Activated T-helper 2 cell treated with anti-CD3 and anti-CD28 coated beads, Interferon-gamma antibody, Interleukin-2, Interleukin-4, amounts not matched to agents 10 μg/mL and 5 μg/mL and 100 μg/mL, durations not matched to agents 14 hours and 24 hours and 36 hours (primary cell): ENCODE data around the gene RPS10. TPM values are rescaled to one million over a fixed set of nuclear protein-coding genes. Genes with fewer than 3 reads are reported as not detected.

Source experiments
- DNase-seq: peaks from one replicate; pipeline ENCODE4 v3.0.0; 2021; ENCODE audit warnings: low spot score
- H3K27ac Mint-ChIP-seq: one replicate; pipeline ENCODE4 v1.8.0; 2021; ENCODE audit warnings: mixed read lengths
- H3K27me3 Mint-ChIP-seq: one replicate; pipeline ENCODE4 v1.8.0; 2021; ENCODE audit warnings: low read depth, mixed read lengths
- H3K36me3 Mint-ChIP-seq: one replicate; pipeline ENCODE4 v1.8.0; 2021; ENCODE audit warnings: low read depth, mixed read lengths
- H3K4me1 Mint-ChIP-seq: one replicate; pipeline ENCODE4 v1.8.0; 2021; ENCODE audit warnings: low read depth, mixed read lengths
- H3K4me3 Mint-ChIP-seq: one replicate; pipeline ENCODE4 v1.8.0; 2021; ENCODE audit warnings: low read depth, mild to moderate bottlenecking, moderate library complexity, mixed read lengths
- H3K9me3 Mint-ChIP-seq: one replicate; pipeline ENCODE4 v1.8.0; 2021; ENCODE audit warnings: mixed read lengths
- intact Hi-C: fragments of 100-400 bp; cut with micrococcal nuclease; formaldehyde crosslinking; loops from one replicate; pipeline ENCODE4 v1.15.1; 2023
- total RNA-seq: library from RNA; stranded (reverse); gene quantifications from 2 replicates; pipeline ENCODE4 v1.2.3, GENCODE V29; 2022

Gene RPS10
- total RNA-seq, 1 donor from 2014 or later: 1,642 TPM

DNA sequence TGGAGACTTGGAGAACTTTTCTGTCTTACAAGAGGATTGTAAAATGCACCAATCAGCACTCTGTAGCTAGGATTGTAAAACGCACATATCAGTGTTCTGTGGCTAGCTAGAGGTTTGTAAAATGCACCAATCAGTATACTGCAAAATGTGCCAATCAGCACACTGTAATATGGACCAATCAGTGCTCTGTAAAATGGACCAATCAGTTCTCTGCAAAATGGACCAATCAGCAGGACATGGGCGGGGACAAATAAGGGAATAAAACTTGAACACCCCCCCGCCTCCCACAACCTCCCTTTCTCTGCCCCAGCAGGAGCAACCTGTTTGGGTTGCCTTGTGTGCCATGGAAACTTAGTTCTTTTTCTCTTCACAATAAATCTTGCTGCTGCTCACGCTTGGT is 12.8 kb upstream of the RPS10 start:
- DNase-seq: no peak
- H3K4me1 Mint-ChIP-seq: no peaks in the 10 kb centered on the region
- intact Hi-C loops: no loop called here
- no peak overlapping the region for H3K4me3 Mint-ChIP-seq
- H3K36me3 Mint-ChIP-seq: no peaks in the 10 kb centered on the region
- H3K27me3 Mint-ChIP-seq: peaks cover 2% of the 10 kb centered on the region
- no peaks in the 10 kb centered on the region for H3K9me3 Mint-ChIP-seq
- H3K27ac Mint-ChIP-seq: no peak overlapping the region

- Mint-ChIP-seq H3K9me3 (no peaks in the 10 kb centered on the region), H3K27ac (no peak overlapping the region), H3K4me3 (no peak overlapping the region), H3K36me3 (no peaks in the 10 kb centered on the region), H3K27me3 (peaks cover 2% of the 10 kb centered on the region), H3K4me1 (no peaks in the 10 kb centered on the region)
- intact Hi-C loops: no loop called here
- no peak for DNase-seq
These were observed 11.7 kb upstream of the RPS10 start for GRCh38 chr6:34437644-34437970.

DNA sequence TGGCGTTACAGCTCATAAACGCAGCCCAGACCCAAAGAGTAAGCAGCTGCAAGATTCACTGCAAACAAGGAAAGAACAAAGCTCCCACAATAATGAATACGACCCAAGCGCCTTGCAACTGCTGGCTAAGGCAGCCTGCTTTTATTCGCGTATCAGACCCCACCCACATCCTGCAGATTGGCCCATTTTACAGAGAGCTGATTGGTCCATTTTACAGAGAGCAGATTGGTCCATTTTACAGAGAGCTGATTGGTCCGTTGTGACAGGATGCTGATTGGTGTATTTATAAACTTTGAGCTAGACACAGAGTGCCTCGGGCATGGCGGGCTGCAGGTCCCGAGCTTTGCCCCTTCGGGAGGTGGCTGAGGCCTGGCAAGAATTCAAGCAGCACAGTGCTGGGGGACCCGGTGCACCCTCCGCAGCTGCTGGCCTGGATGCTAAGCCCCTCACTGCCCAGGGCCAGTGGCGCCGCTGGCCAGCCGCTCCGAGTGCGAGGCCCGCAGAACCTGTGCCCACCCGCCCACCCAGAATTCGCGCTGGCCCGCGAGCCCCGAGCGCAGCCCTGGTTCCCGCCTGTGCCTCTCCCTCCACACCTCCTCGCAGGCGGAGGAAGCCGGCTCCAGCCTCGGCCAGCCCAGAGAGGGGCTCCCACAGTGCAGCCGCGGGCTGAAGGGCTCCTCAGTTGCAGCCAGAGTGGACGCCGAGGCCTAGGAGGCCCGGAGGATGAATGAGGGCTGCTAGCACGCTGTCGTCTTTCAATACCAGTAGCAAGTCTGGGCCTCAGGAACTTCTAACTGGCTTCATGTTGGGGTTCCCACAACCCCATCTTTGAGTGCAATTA is 11.2 kb upstream of the RPS10 start:
- H3K9me3 Mint-ChIP-seq: no peaks in the 10 kb centered on the region
- no peaks in the 10 kb centered on the region for H3K4me1 Mint-ChIP-seq
- H3K27me3 Mint-ChIP-seq: peaks cover 2% of the 10 kb centered on the region
- no peak for DNase-seq
- H3K27ac Mint-ChIP-seq: no peak overlapping the region
- intact Hi-C loops: no loop called here
- no peak overlapping the region for H3K4me3 Mint-ChIP-seq
- no peaks in the 10 kb centered on the region for H3K36me3 Mint-ChIP-seq

DNA sequence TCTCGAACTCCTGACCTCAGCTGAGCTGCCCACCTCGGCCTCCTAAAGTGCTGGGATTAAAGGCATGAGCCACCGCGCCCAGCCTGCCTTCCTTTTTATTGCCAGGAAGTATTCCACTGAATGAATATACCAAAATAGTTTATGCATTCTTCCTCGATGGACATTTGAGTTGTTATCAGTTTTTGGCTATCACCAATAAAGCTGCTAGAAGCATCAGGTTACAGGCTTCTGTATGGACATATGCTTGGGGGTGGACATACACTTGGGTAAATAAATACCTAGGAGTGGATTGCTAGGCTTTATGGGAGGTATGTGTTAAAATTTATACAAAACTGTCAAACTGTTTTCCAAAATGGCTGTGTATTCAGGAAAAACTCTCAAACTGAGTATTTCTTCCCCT is 10.0 kb upstream of the RPS10 start:
- H3K4me3 Mint-ChIP-seq: no peak overlapping the region
- intact Hi-C loops: no loop called here
- no peaks in the 10 kb centered on the region for H3K4me1 Mint-ChIP-seq
- no peak for DNase-seq
- no peaks in the 10 kb centered on the region for H3K9me3 Mint-ChIP-seq
- H3K27ac Mint-ChIP-seq: no peak overlapping the region
- no peaks in the 10 kb centered on the region for H3K36me3 Mint-ChIP-seq
- peaks cover 2% of the 10 kb centered on the region for H3K27me3 Mint-ChIP-seq

DNA sequence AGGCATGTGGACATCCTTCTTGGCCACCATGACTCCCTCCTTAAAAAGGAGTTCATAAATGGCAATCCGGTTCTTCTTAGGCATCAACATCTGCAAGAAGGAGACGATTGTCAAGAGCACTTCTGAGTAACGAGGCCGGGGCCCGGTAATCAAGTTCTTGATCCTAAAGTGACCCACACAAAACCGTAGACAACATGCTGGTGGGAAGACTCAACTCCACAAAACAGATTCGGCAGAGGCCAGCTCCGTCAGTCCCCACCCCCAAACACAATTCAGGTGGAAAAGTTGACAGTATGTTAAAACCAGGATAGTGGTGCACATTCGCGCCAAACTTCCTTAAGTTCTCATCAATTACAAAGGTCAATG is 754 bp downstream of the RPS10 start:
- Mint-ChIP-seq H3K9me3 (no peaks in the 10 kb centered on the region), H3K4me3 (peak overlapping the region; percentile 98), H3K4me1 (peaks cover 24% of the 10 kb centered on the region), H3K36me3 (peaks cover 51% of the 10 kb centered on the region), H3K27ac (peak overlapping the region; percentile 98), H3K27me3 (no peaks in the 10 kb centered on the region)
- no peak for DNase-seq
- intact Hi-C loops: no loop called here

GRCh38 chr6:34424200-34425131 is 1.4 kb downstream of the RPS10 start:
- H3K27ac Mint-ChIP-seq: peak overlapping the region; percentile 98
- H3K4me3 Mint-ChIP-seq: peak overlapping the region; percentile 98
- H3K27me3 Mint-ChIP-seq: no peaks in the 10 kb centered on the region
- intact Hi-C loops: no loop called here
- H3K36me3 Mint-ChIP-seq: peaks cover 57% of the 10 kb centered on the region
- no peak for DNase-seq
- H3K4me1 Mint-ChIP-seq: peaks cover 24% of the 10 kb centered on the region
- no peaks in the 10 kb centered on the region for H3K9me3 Mint-ChIP-seq

DNA sequence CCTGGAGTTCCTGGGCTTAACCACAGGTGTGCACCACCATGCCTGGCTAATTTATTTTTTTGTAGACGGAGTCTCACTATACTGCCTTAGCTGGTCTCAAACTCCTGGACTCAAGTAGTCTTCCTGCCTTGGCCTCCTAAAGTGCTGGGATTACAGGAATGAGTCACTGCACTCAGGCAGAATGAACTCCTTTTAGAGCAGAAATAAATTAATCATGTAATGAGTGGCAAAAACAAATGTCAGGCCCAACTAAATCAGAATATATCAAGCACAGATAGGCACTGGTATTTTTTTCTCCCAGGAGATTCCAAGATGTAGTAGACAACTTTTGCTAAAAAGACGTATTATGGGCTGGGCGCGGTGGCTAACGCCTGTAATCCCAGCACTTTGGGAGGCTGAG is 2.6 kb downstream of the RPS10 start:
- Mint-ChIP-seq H3K36me3 (peaks cover 63% of the 10 kb centered on the region), H3K4me1 (peaks cover 28% of the 10 kb centered on the region), H3K4me3 (peak overlapping the region; percentile 47), H3K27ac (no peak overlapping the region), H3K27me3 (no peaks in the 10 kb centered on the region), H3K9me3 (no peaks in the 10 kb centered on the region)
- no peak for DNase-seq
- intact Hi-C loops: no loop called here

GRCh38 chr6:34418367-34418766 is 7.5 kb downstream of the RPS10 start:
- no peak for DNase-seq
- Mint-ChIP-seq H3K36me3 (peaks cover 77% of the 10 kb centered on the region), H3K4me3 (no peak overlapping the region)

GRCh38 chr6:34416877-34417371 is 8.9 kb downstream of the RPS10 start:
- Mint-ChIP-seq H3K9me3 (no peaks in the 10 kb centered on the region), H3K27ac (no peak overlapping the region), H3K4me3 (no peak overlapping the region), H3K27me3 (no peaks in the 10 kb centered on the region), H3K4me1 (peaks cover 20% of the 10 kb centered on the region), H3K36me3 (peaks cover 74% of the 10 kb centered on the region)
- intact Hi-C loops: loop anchor here (5.0 kb wide), 1 partner anchor 170 kb away; the partner anchor contains the start of gene SMIM29
- no peak for DNase-seq

More at GRCh38 chr6:34418367-34418766, 7.5 kb downstream of the RPS10 start:
- intact Hi-C loops: loop anchor here (5.0 kb wide), 1 partner anchor 171 kb away; the partner anchor contains the start of gene SMIM29
- Mint-ChIP-seq H3K27me3 (no peaks in the 10 kb centered on the region), H3K27ac (no peak overlapping the region), H3K9me3 (no peaks in the 10 kb centered on the region), H3K4me1 (peaks cover 26% of the 10 kb centered on the region)

DNA sequence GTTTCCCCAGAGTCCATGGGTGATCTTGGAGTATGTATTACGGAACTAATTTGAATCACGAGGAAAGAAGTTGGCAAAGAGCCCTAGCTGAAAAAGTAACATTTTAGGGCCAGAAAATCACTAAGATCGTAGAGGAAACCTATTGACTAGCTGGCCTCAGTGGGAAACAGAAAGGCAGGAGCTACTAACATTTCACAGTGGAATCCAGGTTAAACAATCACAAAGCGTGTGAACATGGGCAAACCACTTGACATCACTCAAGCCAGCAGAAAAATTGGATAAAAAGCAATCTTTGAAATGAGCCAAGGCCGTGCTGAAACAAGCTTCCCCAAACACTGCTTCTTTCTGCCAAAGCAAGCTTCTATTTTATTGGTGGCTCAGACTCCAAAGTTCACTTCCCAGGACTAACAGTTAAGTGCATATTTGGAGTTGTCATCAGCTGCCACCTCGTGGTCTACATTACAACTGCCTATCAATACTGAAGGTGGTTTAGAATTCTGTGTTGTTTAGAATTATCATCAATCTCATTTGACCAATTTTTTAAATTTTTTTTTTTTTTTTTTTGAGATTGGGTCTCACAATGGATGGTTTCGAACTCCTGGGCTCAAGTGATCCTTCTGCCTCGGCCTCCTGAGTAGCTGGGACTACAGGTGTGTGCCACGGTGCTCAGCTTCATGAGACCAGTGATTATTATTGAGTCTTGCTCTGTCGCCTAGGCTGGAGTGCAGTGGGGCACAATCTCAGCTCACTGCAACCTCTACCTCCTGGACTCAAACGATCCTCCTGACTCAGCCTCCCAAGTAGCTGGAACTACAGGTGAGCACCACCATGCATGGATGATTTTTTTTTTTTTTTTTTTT is 10.6 kb downstream of the RPS10 start:
- Mint-ChIP-seq H3K27me3 (no peaks in the 10 kb centered on the region), H3K27ac (peak overlapping the region; percentile 33), H3K4me3 (no peak overlapping the region), H3K9me3 (no peaks in the 10 kb centered on the region), H3K4me1 (peaks cover 14% of the 10 kb centered on the region), H3K36me3 (peaks cover 68% of the 10 kb centered on the region)
- intact Hi-C loops: loop anchor here (1.0 to 5.0 kb wide), 2 partner anchors 168 to 251 kb away; partner anchors contain the start of gene SMIM29
- peak; percentile 20 for DNase-seq

DNA sequence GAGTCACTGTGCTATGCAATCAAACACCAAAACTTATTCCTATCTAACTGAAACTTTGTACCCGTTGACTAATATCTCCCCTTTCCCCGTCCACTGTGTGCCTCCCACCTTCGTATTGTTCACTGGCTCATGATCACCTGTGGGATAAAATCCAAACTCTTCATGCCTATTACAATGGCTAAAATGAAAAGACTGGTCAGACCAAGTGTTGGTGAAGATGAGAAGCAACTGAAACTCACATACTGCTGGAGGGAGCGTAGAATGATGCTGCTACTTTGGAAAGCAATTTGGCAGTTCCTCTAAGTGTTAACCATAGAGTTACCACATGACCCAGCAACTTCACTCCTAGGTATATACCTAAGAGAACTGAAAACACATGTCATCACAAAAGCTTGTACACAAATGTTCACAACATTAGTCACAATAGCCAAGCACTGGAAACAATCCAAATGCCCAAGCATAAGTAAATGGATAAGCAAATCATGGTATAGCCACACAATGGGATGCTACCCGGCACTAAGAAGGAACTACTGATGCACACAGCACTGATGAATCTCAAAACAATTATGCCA is 13.1 kb downstream of the RPS10 start:
- Mint-ChIP-seq H3K27me3 (no peaks in the 10 kb centered on the region), H3K36me3 (peaks cover 50% of the 10 kb centered on the region), H3K4me3 (no peak overlapping the region), H3K4me1 (peaks cover 10% of the 10 kb centered on the region), H3K27ac (no peak overlapping the region), H3K9me3 (no peaks in the 10 kb centered on the region)
- intact Hi-C loops: no loop called here
- DNase-seq: no peak

DNA sequence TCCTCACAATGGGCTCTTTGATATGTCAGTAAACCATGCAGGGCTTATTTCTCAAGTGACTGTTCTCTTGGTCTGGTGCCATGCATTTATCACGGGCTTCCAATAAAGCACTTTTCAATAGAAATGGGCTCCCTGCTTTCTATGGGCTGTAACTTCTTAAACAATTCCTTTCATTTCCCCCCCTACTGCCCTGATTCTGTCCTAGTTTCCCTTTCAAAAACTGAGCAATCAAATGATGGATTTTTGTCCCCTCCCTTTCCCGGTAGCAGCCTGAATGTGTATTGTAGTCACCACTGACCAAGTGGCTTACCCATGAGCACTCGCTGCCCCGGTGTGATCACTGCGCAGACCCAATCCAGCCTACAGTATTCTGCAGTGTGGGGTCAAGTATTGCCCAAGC is 13.9 kb downstream of the RPS10 start:
- Mint-ChIP-seq H3K27ac (no peak overlapping the region), H3K9me3 (no peaks in the 10 kb centered on the region), H3K36me3 (peaks cover 43% of the 10 kb centered on the region), H3K27me3 (no peaks in the 10 kb centered on the region), H3K4me1 (peaks cover 7% of the 10 kb centered on the region), H3K4me3 (no peak overlapping the region)
- intact Hi-C loops: no loop called here
- DNase-seq: no peak
